Mucosa of gallbladder (tissue), 1 donor: ENCODE results near the gene MDM2. TPM values are rescaled to one million over a fixed set of nuclear protein-coding genes. Genes with fewer than 3 reads are reported as not detected.

ENCODE experiments used
- total RNA-seq: library from RNA; stranded (reverse); gene quantifications from one replicate; pipeline ENCODE4 v1.2.1, GENCODE V29; 2021
- donor health status: DM: no; HTN: no; CAD: no.

The MDM2 gene
- total RNA-seq, 1 donor from 2014 or later: 73.2 TPM

Other genes starting within 250 kb of the MDM2 start
- gene RAP1B, start 197.3 kb upstream of the MDM2 start, total RNA-seq: 111 TPM
- 24.8 TPM for gene NUP107, start 121.2 kb upstream of the MDM2 start, total RNA-seq
- gene SLC35E3, start 62.0 kb upstream of the MDM2 start, total RNA-seq: 6.1 TPM
- gene CPM, start 125.0 kb downstream of the MDM2 start, total RNA-seq: 61.5 TPM